HG02885 (cell line): Measurements from ENCODE around the gene EIF4A2.
A peak's percentile ranks its signal among the peaks of the same experiment; 100 is the strongest.
"Not testable (repeated sequence)": the region's sequence is repeated elsewhere in the genome, so short reads cannot be mapped to it uniquely, and the experiment has no call there.

ENCODE experiments used
- ATAC-seq: cut with Tn5 transposase; IDR thresholded peaks from one replicate; pipeline ENCODE4 v1.9.1; 2021; ENCODE audit warnings: mild to moderate bottlenecking; ENCODE audit not compliant: unreplicated experiment, poor library complexity

Gene EIF4A2

GRCh38 chr3:186814100-186814499, 30.7 kb downstream of the EIF4A2 start:
- ATAC-seq, result no peak

- no peak for ATAC-seq
Observed at GRCh38 chr3:186815435-186815834, 32.1 kb downstream of the EIF4A2 start.

- ATAC-seq, result no peak
Observed at GRCh38 chr3:186818516-186818915, 35.1 kb downstream of the EIF4A2 start.

- ATAC-seq, result no peak
Observed at GRCh38 chr3:186818956-186819355, 35.6 kb downstream of the EIF4A2 start.

GRCh38 chr3:186821429-186822387, 38.3 kb downstream of the EIF4A2 start:
- no peak for ATAC-seq

GRCh38 chr3:186822388-186822759, 39.0 kb downstream of the EIF4A2 start:
- ATAC-seq, result not testable (repeated sequence)

- no peak for ATAC-seq
Observed at GRCh38 chr3:186823386-186823785, 40.0 kb downstream of the EIF4A2 start.

- ATAC-seq, result no peak
Observed at GRCh38 chr3:186824430-186825139, 41.2 kb downstream of the EIF4A2 start.

- ATAC-seq, result no peak
Observed at GRCh38 chr3:186825294-186825821, 42.0 kb downstream of the EIF4A2 start.

GRCh38 chr3:186825872-186826409, 42.6 kb downstream of the EIF4A2 start:
- no peak for ATAC-seq

- ATAC-seq, result no peak
Observed at GRCh38 chr3:186826410-186826975, 43.1 kb downstream of the EIF4A2 start.

GRCh38 chr3:186826976-186827857, 43.8 kb downstream of the EIF4A2 start:
- peak; percentile 92 for ATAC-seq

GRCh38 chr3:186828340-186828739, 45.0 kb downstream of the EIF4A2 start:
- no peak for ATAC-seq

- ATAC-seq, result no peak
Observed at GRCh38 chr3:186831798-186832197, 48.4 kb downstream of the EIF4A2 start.

GRCh38 chr3:186832276-186832675, 48.9 kb downstream of the EIF4A2 start:
- ATAC-seq, result no peak
